Common myeloid progenitor, CD34-positive (primary cell): ENCODE measurements around the gene ADGRA1.

Source experiments
- CTCF ChIA-PET: fragments of 350-600 bp; sonication (Branson Sonifier 250); formaldehyde crosslinking; loops from one replicate; lab custom pipeline; 2021; ENCODE audit warnings: antibody characterized with exemption; lab: Charles Lee
- POLR2A ChIA-PET: fragments of 350-600 bp; sonication (Branson Sonifier 250); formaldehyde crosslinking; loops from one replicate; lab custom pipeline; 2021; ENCODE audit warnings: antibody characterized with exemption; lab: Charles Lee
- DNase-seq, 3 donors: peaks; one replicate each; pipeline versions ENCODE4 v3.0.0 to v3.0.0-alpha.2; 2013
- H3K27ac ChIP-seq, 2 experiments: 1 replicate in 1 of 2; 2 replicates in 1 of 2; pipeline ENCODE4 v1.7.0; 2013; ENCODE audit warnings: inconsistent platforms in 2 of 2, low read length in 2 of 2, mild to moderate bottlenecking in 2 of 2, low read depth in 1 of 2, moderate library complexity in 1 of 2; ENCODE audit not compliant: severe bottlenecking in 2 of 2, insufficient read depth in 1 of 2, poor library complexity in 1 of 2
- H3K27me3 ChIP-seq, 5 experiments: replicated peaks in 2 of 5; 1 replicate in 3 of 5; 2 replicates in 2 of 5; pipeline versions ENCODE4 v1.6.1 to v1.7.0; 2013; ENCODE audit warnings: low read length in 4 of 5, mild to moderate bottlenecking in 2 of 5, moderate library complexity in 2 of 5, inconsistent platforms in 1 of 5; ENCODE audit not compliant: insufficient read depth in 5 of 5, control insufficient read depth in 4 of 5
- H3K36me3 ChIP-seq, 4 experiments: 1 replicate in 2 of 4; 2 replicates in 2 of 4; pipeline versions ENCODE4 v1.6.1 to v1.7.0; 2013; ENCODE audit warnings: low read length in 3 of 4, control low read depth in 1 of 4, mild to moderate bottlenecking in 1 of 4; ENCODE audit not compliant: control insufficient read depth in 4 of 4, insufficient read depth in 4 of 4
- H3K4me1 ChIP-seq, 4 experiments: 1 replicate in 3 of 4; 2 replicates in 1 of 4; pipeline versions ENCODE4 v1.6.1 to v1.7.1; 2013; ENCODE audit warnings: low read length in 3 of 4, mild to moderate bottlenecking in 3 of 4, control low read depth in 1 of 4, inconsistent platforms in 1 of 4, moderate library complexity in 1 of 4; ENCODE audit not compliant: control insufficient read depth in 4 of 4, insufficient read depth in 4 of 4; ENCODE audit errors: control extremely low read depth in 1 of 4
- H3K4me3 ChIP-seq, 7 experiments: 1 replicate in 4 of 7; 2 replicates in 3 of 7; pipeline versions ENCODE4 v1.5.1 to v1.7.0; 2013; ENCODE audit warnings: mild to moderate bottlenecking in 7 of 7, low read length in 6 of 7, moderate library complexity in 6 of 7, inconsistent platforms in 2 of 7, low read depth in 2 of 7, control low read depth in 1 of 7; ENCODE audit not compliant: insufficient read depth in 4 of 7, control insufficient read depth in 1 of 7; ENCODE audit errors: extremely low read depth in 1 of 7
- H3K9me3 ChIP-seq, 5 experiments: 1 replicate in 4 of 5; 2 replicates in 1 of 5; pipeline versions ENCODE4 v1.6.1 to v1.7.1; 2013; ENCODE audit warnings: low read length in 4 of 5, mild to moderate bottlenecking in 2 of 5, inconsistent platforms in 1 of 5, low read depth in 1 of 5, moderate library complexity in 1 of 5; ENCODE audit not compliant: control insufficient read depth in 4 of 5, insufficient read depth in 2 of 5; ENCODE audit errors: control extremely low read depth in 1 of 5
- WGBS: methylation state at CpG from one replicate; pipeline ENCODE4 v1.1.5; 2013; ENCODE audit not compliant: insufficient coverage; 5-methylcytosine and 5-hydroxymethylcytosine counted together

Gene ADGRA1

DNA sequence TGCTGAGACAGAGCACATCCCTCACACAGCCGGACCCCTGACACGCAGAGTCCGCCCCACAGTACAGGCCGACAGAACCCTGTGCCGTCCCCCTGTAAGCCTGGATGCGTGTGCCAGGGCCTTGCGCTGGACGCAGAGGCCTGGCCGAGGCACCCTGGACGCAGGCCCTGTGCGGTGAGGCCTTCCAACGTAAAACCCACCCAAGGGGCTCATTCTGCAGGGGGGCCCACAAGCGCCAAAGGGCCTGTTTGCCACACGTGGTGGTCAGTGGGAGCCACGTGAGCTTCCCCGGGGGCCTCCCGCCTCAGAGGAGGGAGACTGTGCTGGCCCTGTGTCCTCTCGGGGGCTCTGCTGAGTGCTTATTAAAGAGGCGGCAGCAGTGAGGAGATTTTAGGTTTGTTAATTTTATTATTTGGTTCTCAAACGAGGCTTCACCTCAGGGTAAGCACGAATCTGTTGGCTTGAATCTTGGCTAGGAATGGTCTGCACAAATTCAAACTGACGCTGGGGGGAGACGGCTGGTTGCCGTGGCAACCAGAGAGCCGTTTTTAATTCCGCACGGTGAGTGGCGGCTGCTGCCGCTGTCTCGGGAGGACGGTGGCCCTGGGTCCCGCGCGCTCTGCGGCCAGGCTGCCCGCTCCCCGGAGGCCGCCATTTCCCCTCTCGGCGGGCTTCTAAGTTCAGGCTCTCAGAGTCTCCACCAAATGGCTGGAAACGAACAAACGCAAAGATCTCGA is 4.9 kb upstream of the ADGRA1 start:
- H3K9me3 ChIP-seq: no peaks in the 10 kb centered on the region
- H3K4me3 ChIP-seq: no peak overlapping the region
- no peak overlapping the region for H3K27ac ChIP-seq
- peaks cover 0 to 4% (median under 1%) of the 10 kb centered on the region in 4 experiments for H3K4me1 ChIP-seq
- 69% methylated on average over 40 of the region's 43 CpGs for WGBS
- H3K36me3 ChIP-seq: no peaks in the 10 kb centered on the region
- DNase-seq: no peak
- H3K27me3 ChIP-seq: peaks cover 0 to 74% (median 9%) of the 10 kb centered on the region in 5 experiments
- ChIA-PET POLR2A (no interaction called here), CTCF (no interaction called here)

DNA sequence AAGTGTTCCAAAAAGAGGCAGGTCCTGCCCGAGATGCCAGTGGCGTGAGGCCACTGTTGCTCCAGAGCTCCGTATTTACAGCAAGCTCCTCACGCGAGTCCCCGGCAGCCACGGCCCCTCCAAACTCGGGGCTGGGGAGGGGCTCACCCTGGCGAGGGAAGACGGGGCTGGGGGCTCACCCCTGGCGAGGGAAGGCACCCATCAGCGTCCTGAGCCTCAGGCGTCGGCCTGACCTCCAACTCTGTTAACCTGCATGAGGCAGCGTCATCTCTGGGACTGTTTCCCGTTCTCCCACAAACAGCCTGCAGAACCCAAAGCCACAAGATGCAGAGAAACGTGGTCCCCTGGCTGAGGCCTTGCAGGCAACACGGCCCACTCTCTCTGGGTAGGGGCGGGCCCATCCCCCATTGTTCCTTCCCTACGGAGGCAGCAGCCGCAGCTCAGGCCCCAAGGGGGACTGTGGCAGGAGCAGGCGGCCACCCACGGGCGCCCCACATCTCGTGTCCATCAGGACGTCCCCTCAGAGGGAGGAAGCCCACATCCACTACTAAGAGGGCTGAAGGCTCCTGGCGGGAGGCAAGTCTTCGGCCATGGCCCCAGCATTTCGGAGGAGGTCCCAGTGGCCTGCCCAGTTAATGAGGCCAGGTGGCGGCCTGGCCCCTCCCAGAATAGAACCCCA is 4.2 kb upstream of the ADGRA1 start:
- POLR2A ChIA-PET: no interaction called here
- Histone ChIP-seq H3K27ac (no peak overlapping the region), H3K4me3 (no peak overlapping the region), H3K36me3 (no peaks in the 10 kb centered on the region), H3K9me3 (no peaks in the 10 kb centered on the region), H3K27me3 (peaks cover 0 to 82% (median 9%) of the 10 kb centered on the region in 5 experiments), H3K4me1 (peaks cover 0 to 8% (median 3%) of the 10 kb centered on the region in 4 experiments)
- CTCF ChIA-PET: no interaction called here
- 74% methylated on average over 26 of the region's 30 CpGs for WGBS
- no peak for DNase-seq

DNA sequence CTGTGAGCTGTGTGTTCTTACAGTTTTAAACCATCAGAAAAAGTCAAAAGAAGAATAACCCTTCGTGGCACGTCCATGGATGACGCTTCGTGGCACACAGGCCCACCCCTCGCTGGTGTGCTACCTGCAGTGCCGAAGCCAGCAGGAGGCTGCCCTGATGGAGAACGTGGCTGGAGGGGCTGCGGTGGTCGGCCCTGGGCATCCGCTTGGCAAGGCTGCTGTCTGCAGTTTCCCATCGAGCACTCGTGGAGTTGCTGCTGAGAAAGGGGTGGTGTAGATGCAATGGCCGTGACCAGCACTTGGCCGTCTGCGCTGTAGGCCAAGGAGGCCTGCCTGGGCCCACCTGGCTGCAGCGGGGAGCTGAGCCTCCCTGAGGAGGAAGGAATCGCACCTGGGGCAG is 3.2 kb upstream of the ADGRA1 start:
- no peaks in the 10 kb centered on the region for H3K9me3 ChIP-seq
- H3K27ac ChIP-seq: no peak overlapping the region
- no peak for DNase-seq
- H3K4me1 ChIP-seq: peaks cover 0 to 9% (median 3%) of the 10 kb centered on the region in 4 experiments
- H3K27me3 ChIP-seq: peaks cover 0 to 91% (median 11%) of the 10 kb centered on the region in 5 experiments
- H3K4me3 ChIP-seq: no peak overlapping the region
- WGBS: 96% methylated on average over 13 of the region's 17 CpGs
- ChIA-PET POLR2A (no interaction called here), CTCF (no interaction called here)
- no peaks in the 10 kb centered on the region for H3K36me3 ChIP-seq

DNA sequence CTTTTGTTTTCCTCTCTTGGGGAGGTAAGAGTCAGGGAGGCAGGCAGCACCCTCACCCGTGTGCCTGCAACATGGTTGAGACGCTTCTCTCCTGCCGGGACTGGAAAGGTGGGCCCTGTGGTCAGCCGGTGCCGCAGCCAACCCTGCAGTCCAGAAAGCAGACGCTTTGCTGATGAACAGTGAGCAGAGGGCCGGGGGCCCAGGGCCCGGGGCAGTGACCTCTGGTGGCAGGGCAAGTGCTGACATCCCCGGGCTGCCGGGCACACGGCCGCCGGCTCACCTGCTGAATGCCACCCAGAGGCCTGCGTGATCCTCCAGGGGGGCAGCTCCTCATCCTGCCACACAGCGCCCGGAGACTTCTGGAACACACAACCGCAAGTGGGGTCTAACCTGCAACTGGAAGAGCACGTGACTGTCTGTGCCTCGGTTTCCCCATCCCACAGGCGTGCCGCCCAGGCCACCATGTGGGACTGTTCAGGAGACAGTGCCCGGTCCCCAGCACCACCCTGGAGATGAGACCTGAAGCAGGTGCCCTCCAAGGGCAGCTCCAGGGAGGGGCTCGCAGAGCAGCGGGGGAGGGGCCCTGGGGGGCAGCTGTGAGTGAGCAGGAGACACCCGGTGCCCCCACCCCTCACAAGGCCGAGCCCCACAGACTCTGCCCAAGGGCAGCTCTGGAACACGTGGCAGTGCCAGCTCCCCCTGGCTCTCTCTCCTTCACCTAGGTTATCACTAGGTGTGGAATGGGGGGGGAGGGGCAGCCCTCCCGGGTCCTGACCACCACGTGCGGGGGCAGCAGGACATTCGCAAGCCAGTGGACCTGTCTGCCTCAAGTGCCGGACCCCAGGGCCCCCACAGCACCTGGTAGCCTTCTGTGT is 2.2 kb upstream of the ADGRA1 start:
- Histone ChIP-seq H3K9me3 (no peaks in the 10 kb centered on the region), H3K4me3 (no peak overlapping the region), H3K27ac (no peak overlapping the region), H3K4me1 (peaks cover 0 to 9% (median 3%) of the 10 kb centered on the region in 4 experiments), H3K27me3 (peaks cover 0 to 92% (median 13%) of the 10 kb centered on the region in 5 experiments), H3K36me3 (no peaks in the 10 kb centered on the region)
- no peak for DNase-seq
- ChIA-PET POLR2A (no interaction called here), CTCF (interaction anchor here (1.1 to 1.5 kb wide), 2 partner anchors 15 to 23 kb away, joined by 3 to 4 read pairs; no protein-coding TSS in a partner anchor)
- 79% methylated on average over 27 of the region's 32 CpGs for WGBS

DNA sequence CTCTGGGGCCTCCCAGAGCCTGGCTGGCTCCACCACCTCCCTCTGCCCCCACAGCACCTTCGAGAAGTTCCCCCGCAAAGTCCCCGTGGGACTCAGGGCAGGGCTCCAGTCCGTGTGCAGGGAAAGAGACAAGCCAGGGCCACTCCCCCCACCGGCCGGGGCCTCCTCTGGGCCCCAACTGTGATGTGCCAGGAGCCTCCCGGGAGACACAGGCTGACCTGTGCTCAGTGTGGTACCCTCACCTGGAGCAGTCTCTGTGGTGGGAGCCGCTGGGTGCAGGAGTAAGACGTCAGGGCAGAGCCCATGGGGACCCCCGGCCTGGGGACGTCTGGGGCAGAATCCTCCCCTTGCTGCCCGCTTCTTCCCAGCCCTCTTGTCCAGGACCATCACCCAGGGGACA is 1.5 kb upstream of the ADGRA1 start:
- WGBS: 56% methylated on average over 12 of the region's 12 CpGs
- POLR2A ChIA-PET: no interaction called here
- Histone ChIP-seq H3K4me3 (no peak overlapping the region), H3K27ac (no peak overlapping the region), H3K36me3 (no peaks in the 10 kb centered on the region), H3K9me3 (no peaks in the 10 kb centered on the region), H3K4me1 (peaks cover 0 to 9% (median 3%) of the 10 kb centered on the region in 4 experiments), H3K27me3 (peaks cover 0 to 96% (median 13%) of the 10 kb centered on the region in 5 experiments)
- CTCF ChIA-PET: interaction anchor here (1.1 to 1.5 kb wide), 2 partner anchors 16 to 23 kb away, joined by 3 to 4 read pairs; no protein-coding TSS in a partner anchor
- DNase-seq: no peak

DNA sequence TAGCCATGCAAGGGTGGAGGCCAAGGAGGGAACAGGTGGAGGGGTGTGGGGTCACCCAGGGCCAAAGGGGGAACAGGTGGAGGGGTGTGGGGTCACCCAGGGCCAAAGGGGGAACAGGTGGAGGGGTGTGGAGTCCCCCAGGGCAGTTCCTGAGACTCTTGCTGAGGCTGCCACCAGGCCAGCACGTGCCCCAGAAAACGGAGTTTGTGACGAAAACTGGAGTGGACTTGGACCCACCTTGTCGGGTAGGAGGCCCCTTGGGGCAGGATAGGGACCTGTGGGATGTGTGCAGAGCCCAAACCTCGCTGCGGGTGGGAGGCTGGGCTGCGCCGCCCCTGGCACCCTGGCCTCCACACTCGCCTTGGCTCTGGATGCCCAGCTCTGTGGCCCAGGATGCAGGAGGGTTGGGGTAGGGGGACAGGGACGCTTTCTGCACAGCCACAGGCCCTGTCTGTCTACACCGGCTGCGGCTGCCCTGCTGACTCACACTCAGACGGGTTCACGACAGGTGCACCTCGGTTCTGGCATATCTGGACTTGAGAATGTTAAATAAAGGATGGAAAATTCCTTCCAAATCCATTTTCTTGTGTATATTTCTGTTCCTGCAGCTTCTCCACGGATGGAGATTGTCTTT is 562 bp upstream of the ADGRA1 start:
- Histone ChIP-seq H3K36me3 (no peaks in the 10 kb centered on the region), H3K27me3 (peaks cover 0 to 95% (median 15%) of the 10 kb centered on the region in 5 experiments)
- POLR2A ChIA-PET: no interaction called here

More for the DNA sequence above, 562 bp upstream of the ADGRA1 start:
- Histone ChIP-seq H3K9me3 (no peaks in the 10 kb centered on the region), H3K4me1 (peaks cover 0 to 9% (median 3%) of the 10 kb centered on the region in 4 experiments), H3K27ac (no peak overlapping the region), H3K4me3 (no peak overlapping the region)
- CTCF ChIA-PET: no interaction called here
- WGBS: 50% methylated on average over 12 of the region's 16 CpGs
- DNase-seq: no peak
